ENCODE measurements around the gene ACIN1. TPM values are rescaled to one million over a fixed set of nuclear protein-coding genes. Genes with fewer than 3 reads are reported as not detected.

ACIN1 gene
- total RNA-seq, 4 donors from 2014 or later, result 96.5 to 143 (median 108) TPM

DNA sequence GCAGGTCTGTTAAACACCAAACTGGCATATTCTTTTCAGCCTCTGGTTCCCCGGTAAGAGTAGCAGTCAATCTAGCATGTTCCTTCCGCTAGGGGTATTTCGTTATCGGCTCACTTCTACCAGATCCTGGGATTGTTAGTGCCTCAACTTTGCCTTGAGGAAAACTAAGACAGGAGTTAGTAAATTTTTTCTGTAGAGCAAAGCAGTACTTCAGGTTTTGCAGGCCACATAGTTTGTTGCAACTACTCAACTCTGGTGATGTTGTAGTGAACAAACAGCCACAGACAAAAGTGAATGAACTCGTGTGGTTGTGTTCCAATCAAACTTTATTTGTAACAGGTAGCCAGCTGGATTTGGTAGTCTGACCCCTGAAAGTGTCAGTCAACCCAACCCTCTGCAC is 31.3 kb downstream of the ACIN1 start:
- DNase-seq (ENCODE audit: low spot score in 2 of 2), result no peak
- 89 to 91% methylated on average over 5 of the region's 5 CpGs for WGBS, 2 donors
- Histone ChIP-seq H3K27me3 (no peaks in the 10 kb centered on the region), H3K27ac (no peak overlapping the region), H3K4me1 (peaks cover 0 to 20% (median 5%) of the 10 kb centered on the region in 4 donors), H3K36me3 (peaks cover 5 to 100% (median 44%) of the 10 kb centered on the region in 3 donors), H3K4me3 (no peak overlapping the region), H3K9me3 (no peaks in the 10 kb centered on the region)
- TF ChIP-seq, protein P1, sequence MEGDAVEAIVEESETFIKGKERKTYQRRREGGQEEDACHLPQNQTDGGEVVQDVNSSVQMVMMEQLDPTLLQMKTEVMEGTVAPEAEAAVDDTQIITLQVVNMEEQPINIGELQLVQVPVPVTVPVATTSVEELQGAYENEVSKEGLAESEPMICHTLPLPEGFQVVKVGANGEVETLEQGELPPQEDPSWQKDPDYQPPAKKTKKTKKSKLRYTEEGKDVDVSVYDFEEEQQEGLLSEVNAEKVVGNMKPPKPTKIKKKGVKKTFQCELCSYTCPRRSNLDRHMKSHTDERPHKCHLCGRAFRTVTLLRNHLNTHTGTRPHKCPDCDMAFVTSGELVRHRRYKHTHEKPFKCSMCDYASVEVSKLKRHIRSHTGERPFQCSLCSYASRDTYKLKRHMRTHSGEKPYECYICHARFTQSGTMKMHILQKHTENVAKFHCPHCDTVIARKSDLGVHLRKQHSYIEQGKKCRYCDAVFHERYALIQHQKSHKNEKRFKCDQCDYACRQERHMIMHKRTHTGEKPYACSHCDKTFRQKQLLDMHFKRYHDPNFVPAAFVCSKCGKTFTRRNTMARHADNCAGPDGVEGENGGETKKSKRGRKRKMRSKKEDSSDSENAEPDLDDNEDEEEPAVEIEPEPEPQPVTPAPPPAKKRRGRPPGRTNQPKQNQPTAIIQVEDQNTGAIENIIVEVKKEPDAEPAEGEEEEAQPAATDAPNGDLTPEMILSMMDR (IDR thresholded peaks at IDR 0.05), result no peak
- TF ChIP-seq EP300 (IDR thresholded peaks at IDR 0.05) (no peak), POLR2A (IDR thresholded peaks at IDR 0.05) (no peak)

DNA sequence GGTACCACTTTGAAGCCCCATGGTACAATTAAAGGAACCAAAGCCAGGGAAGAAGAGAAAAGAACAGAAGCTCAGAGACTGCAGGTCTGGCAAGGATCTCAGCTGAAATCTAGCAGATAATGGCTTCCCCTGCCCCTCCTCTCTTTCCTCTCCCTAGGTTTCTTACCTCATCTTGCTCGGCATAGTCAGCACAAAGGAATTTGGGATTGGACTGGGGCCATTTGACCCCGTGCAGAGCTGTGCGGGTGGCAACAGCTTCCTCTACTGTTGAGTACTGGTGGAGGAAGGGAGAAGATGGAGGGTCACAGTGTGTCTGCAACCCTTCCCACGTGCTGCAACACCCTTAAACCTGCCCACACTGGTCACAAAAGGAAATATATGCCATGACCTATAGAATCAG is 32.9 kb downstream of the ACIN1 start:
- H3K9me3 ChIP-seq, result no peaks in the 10 kb centered on the region
- peak in 1 of 2 donors; percentile 73 for DNase-seq (ENCODE audit: low spot score in 2 of 2)
- H3K36me3 ChIP-seq, result peaks cover 5 to 85% (median 32%) of the 10 kb centered on the region in 3 donors
- H3K27me3 ChIP-seq, result no peaks in the 10 kb centered on the region
- WGBS, 2 donors, result 21% methylated on average over 4 of the region's 4 CpGs
- peaks cover 0 to 23% (median 3%) of the 10 kb centered on the region in 4 donors for H3K4me1 ChIP-seq
- H3K4me3 ChIP-seq, result no peak overlapping the region
- TF ChIP-seq, protein P1 (IDR thresholded peaks at IDR 0.05), result no peak
- peak in 1 of 2 donors; percentile 68 for TF ChIP-seq EP300 (IDR thresholded peaks at IDR 0.05)
- H3K27ac ChIP-seq, result peak overlapping the region in 2 of 4 donors; percentile 54 to 61

DNA sequence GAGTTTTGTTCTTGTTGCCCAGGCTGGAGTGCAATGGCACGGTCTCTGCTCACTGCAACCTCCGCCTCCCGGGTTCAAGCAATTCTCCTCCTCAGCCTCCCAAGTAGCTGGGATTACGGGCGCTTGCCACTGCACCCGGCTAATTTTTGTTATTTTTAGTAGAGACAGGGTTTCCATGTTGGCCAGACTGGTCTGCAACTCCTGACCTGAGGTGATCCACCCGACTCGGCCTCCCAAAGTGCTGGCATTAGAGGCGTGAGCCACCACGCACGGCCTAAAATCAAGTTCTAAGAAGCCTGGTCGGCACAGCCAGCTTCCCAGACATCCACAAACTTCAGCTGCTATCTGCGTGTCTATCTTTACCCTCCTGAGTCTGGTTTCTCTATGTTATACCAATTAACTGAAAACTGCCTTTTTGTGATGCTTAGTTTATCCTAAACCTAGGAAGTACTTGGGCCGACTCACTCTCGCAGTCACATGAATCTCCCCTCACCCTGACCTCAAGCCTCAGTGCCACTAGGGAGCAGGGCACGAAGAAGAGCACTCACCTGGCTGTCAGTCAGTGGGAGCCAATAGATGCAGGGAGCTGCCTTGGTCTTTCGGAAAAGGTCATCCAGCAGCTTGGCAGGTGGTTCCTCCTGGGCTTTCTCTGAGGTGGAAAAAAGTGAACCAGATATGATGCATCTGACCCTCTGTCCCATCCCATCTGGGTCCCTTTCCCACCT is 34.2 kb downstream of the ACIN1 start:
- DNase-seq (ENCODE audit: low spot score in 2 of 2), result no peak
- no peaks in the 10 kb centered on the region for H3K9me3 ChIP-seq
- H3K27me3 ChIP-seq, result no peaks in the 10 kb centered on the region
- peaks cover 0 to 36% (median 9%) of the 10 kb centered on the region in 4 donors for H3K4me1 ChIP-seq
- peaks cover 5 to 72% (median 31%) of the 10 kb centered on the region in 3 donors for H3K36me3 ChIP-seq
- WGBS, 2 donors, result 86 to 92% methylated on average over 17 of the region's 17 CpGs
- no peak overlapping the region for H3K4me3 ChIP-seq
- TF ChIP-seq, protein P1 (IDR thresholded peaks at IDR 0.05), result no peak
- TF ChIP-seq EP300 (IDR thresholded peaks at IDR 0.05) (no peak), POLR2A (IDR thresholded peaks at IDR 0.05) (no peak)
- no peak overlapping the region for H3K27ac ChIP-seq

DNA sequence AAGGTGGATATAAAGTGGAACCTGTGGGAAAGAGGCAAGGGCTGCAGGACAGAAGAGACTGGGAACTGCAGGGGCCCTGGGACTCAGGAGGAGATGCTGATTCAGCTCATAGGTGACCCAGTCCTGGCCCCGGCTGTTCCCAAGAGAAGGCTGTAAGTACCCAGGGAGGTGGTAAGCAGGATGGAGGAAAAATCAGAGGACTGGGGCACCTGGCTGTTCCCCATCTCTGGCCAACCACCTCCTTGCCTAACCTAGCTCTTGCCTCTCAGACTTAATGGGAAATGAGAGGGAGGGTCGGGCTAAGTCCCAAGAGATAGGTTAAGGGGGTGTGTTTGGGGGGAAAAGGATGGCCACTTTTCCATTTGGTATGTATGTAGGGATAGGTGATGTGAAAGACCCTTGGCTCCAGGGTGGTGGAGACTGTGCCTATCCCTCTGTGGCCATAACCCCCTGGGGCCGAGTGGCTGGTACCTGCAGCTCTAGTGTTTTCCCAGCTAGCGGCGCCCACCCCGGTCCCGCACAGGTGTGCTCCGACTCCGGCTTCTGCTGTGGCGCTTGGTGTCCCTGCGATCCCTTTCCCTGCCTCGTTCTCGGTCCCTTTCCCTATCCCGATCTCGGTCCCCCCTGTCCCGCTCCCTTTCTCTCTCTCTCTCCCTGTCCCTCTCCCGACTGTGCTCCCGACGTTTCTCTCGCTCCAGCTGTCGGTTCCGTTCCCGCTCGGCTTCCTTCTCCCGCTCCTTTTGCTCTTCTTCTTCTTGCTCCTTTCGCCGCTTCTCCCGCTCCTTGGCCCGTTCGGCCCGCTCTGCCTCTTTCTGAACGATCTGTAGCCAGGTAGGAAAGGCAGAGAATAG is 36.1 kb downstream of the ACIN1 start:
- H3K4me3 ChIP-seq, result no peak overlapping the region
- WGBS, 2 donors, result 86 to 88% methylated on average over 32 of the region's 32 CpGs

More for the DNA sequence above, 36.1 kb downstream of the ACIN1 start:
- no peak for DNase-seq (ENCODE audit: low spot score in 2 of 2)
- no peaks in the 10 kb centered on the region for H3K9me3 ChIP-seq
- no peak for TF ChIP-seq EP300 (IDR thresholded peaks at IDR 0.05)
- TF ChIP-seq, protein P1 (IDR thresholded peaks at IDR 0.05), result no peak
- no peak for TF ChIP-seq POLR2A (IDR thresholded peaks at IDR 0.05)
- no peaks in the 10 kb centered on the region for H3K27me3 ChIP-seq
- peak overlapping the region in 1 of 4 donors; percentile 18 for H3K27ac ChIP-seq
- peaks cover 0 to 36% (median 9%) of the 10 kb centered on the region in 4 donors for H3K4me1 ChIP-seq
- peaks cover 0 to 54% (median 23%) of the 10 kb centered on the region in 3 donors for H3K36me3 ChIP-seq

Data from tibial nerve (tissue), 4 donors.